DLD1 (cell line): ENCODE results near the gene APOBEC4.

Experiments used
- in situ Hi-C: cut with HindIII; loops from 2 replicates; pipeline ENCODE4 v1.10.0; 2017; ENCODE audit warnings: low sequenced_read_pairs

APOBEC4 gene, protein sequence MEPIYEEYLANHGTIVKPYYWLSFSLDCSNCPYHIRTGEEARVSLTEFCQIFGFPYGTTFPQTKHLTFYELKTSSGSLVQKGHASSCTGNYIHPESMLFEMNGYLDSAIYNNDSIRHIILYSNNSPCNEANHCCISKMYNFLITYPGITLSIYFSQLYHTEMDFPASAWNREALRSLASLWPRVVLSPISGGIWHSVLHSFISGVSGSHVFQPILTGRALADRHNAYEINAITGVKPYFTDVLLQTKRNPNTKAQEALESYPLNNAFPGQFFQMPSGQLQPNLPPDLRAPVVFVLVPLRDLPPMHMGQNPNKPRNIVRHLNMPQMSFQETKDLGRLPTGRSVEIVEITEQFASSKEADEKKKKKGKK

GRCh38 chr1:183652547-183653461 lies at the start of gene APOBEC4:
TSS of gene APOBEC4 (minus strand) at chr1:183653316. CDS start at chr1:183648781, 4,535 bp downstream.
- in situ Hi-C loops = no loop called here

DNA sequence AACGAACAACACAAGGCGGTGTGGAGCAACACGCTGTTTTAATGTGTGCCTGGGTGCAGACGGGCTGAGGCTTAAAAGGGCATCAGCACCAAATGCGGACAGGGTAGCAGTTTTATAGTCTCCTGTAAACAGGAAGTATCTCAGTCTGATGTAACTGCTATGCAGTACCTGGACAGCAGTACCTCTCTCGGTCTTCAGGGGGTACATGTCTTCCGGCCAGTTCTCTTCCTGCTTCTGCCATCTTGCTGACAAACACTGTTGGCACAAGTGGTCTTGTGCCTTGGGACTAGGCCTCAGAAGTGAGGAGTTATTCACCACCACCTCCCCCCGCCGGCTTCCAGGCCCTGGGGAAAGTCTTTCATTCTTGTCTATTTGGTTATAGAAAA lies 49.7 kb upstream of the APOBEC4 start:
- in situ Hi-C loops = no loop called here

DNA sequence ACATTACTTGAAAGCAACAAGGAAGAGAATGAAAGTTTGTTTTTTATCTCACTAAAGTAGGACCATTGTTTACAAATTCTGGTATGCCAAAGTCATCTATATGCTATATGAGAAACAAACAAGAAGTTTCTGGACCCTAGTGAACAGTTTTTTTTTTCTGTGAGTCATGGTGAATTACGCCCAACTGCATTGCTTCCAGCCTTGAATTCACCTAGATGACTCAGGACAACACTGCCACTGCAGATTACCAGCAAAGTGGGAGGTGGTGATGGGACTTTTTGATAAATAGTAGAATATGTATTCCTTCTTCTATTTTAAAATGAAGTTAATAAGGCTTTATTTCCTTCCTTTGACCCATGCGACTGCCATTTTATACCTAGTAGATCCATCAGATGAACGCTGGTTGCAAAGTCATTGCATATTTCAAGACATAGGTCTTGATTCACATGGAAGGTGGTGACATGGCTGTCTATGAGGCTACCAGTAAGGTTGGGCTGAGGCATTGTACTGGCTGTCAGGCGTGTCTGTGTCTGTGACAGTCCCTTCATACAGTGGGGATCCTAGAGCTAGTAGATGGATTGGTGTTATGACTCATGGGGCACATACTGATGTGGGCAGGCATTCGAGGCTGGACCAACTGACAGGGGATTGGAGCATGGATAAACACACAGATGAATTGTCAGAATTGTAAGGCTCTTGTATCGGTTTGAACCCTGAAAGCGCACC lies 49.1 kb upstream of the APOBEC4 start:
- in situ Hi-C loops = no loop called here

DNA sequence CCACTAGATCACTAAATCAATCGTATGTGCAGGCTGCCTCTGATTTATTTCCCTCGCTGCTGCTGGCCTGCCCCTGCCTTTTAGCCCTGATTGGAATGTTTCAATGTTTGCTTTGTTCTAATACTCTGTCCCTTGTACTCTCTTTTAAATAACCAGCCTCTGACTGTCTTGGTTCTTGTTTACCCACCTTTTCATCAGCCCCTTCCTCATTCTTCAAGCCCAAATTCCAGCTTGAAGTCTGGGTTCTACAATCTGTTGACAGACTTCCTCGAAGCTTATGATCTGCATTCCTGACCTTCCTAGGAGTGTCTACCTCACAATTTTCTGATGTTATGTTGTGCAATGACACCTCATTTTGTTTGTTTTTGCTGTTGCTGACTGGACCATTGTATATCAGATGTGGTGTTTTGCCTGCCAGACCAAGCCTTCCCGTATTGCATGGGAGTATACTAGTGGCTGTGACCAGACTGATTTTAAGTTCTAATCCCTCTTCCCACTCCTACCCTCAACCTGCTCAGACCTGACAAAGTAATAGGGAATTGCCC lies 46.6 kb upstream of the APOBEC4 start:
- in situ Hi-C loops = loop anchor here (25.0 kb wide), 1 partner anchor 213 kb away; no protein-coding TSS in a partner anchor

GRCh38 chr1:183697814-183698590 lies 44.9 kb upstream of the APOBEC4 start:
- in situ Hi-C loops = loop anchor here (25.0 kb wide), 1 partner anchor 214 kb away; no protein-coding TSS in a partner anchor

DNA sequence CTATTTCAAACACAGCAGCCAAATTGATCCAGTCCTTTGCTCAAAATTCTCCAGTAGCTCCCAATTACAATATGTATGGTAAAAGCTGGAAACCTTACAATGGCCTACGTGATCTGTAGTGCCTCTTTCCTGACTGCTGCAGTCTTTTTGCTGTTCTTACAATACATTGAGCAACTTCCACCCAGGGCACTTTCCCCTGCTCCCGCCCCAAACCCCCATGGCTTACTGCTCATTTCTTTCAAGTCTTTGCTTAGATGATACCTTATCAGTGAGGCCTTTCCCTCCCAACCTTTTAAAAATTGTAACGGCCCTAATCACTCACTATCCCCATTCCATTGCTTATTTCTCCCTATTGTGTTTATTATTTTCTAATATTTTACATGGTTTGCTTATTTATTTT lies 43.9 kb upstream of the APOBEC4 start:
- in situ Hi-C loops = loop anchor here (25.0 kb wide), 1 partner anchor 215 kb away; no protein-coding TSS in a partner anchor

- in situ Hi-C loops = loop anchor here (25.0 kb wide), 1 partner anchor 218 kb away; no protein-coding TSS in a partner anchor
Observed at GRCh38 chr1:183694755-183695154, 41.6 kb upstream of the APOBEC4 start.

- in situ Hi-C loops = loop anchor here (25.0 kb wide), 1 partner anchor 218 kb away; no protein-coding TSS in a partner anchor
Observed at GRCh38 chr1:183694066-183694465, 41.0 kb upstream of the APOBEC4 start.

- in situ Hi-C loops = loop anchor here (25.0 kb wide), 1 partner anchor 219 kb away; no protein-coding TSS in a partner anchor
Observed at GRCh38 chr1:183693521-183693920, 40.4 kb upstream of the APOBEC4 start.

DNA sequence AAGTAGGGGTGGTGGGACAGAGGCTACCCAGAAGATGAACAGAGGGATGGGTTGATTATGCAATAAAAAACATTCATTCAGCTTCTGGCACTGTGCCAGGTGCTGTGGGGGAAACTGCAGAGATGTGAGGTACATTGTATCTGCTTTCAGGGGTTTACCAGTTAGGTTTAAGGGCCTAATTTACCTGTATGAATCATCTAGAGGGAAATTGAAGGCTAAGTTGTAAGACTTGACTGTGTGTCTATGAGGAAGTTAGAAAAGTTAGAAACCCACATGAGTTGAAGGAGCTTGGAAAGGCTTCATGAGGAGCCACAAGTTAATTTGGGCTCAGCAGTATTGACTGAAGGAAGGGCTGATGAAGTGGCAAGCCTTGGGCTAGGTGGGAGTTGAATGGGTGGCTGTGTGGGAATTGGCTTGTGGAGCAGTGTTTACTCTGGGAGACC lies 36.7 kb upstream of the APOBEC4 start:
- in situ Hi-C loops = loop anchor here (25.0 kb wide), 1 partner anchor 223 kb away; no protein-coding TSS in a partner anchor

DNA sequence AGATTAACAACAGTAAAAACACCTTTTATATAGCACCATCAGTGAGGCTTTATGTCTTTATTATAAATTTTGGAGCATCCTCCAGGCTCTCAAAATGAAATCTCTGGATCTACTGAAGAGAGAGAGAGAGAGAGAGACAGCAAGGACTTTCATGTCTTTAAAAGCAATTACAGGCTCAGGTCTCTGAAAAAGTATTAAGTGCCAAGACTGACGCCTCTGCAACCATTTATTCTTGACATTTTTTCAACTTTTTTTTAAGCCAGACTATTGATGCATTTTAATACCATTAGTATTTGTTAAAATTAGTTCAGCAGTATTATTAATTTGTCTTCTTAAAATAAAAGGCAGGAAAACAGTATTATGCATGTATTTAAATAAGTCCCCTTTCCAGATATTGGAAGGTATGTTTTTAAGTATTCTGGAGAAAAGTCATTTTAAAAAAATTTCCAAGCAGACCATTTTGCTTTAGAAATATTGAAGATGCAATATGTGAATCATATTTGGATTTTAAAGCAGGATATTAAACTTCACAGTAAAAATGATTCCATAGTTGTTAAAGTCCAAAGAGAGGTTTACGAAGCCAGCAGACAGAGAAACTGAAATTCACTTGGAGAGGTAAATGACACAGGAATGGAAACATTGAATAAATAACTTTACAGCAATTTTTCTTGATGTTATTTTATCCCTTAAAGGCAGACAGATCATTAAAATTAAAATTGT lies 35.4 kb upstream of the APOBEC4 start:
- in situ Hi-C loops = loop anchor here (25.0 kb wide), 1 partner anchor 224 kb away; no protein-coding TSS in a partner anchor

GRCh38 chr1:183687546-183688304 lies 34.6 kb upstream of the APOBEC4 start:
- in situ Hi-C loops = loop anchor here (25.0 kb wide), 1 partner anchor 225 kb away; no protein-coding TSS in a partner anchor

DNA sequence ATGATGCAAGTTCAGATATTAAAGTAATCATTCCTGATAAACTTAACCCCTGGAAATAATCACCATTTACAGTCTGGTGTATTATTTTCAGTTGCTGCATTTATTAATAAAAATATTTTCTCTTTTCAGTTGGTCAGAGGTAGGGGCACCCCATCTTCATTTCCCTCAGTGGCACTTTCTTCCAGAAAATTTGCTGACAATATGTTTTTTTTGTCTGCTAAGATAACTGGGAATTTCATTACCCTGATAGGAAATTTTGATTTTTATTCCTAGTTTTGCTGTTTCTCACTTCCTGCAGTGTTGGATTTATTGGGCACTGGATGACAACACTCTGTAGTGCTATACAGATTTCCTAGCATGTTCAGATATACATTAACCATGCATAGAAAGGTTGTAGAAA lies 33.1 kb upstream of the APOBEC4 start:
- in situ Hi-C loops = loop anchor here (25.0 kb wide), 1 partner anchor 226 kb away; no protein-coding TSS in a partner anchor

DNA sequence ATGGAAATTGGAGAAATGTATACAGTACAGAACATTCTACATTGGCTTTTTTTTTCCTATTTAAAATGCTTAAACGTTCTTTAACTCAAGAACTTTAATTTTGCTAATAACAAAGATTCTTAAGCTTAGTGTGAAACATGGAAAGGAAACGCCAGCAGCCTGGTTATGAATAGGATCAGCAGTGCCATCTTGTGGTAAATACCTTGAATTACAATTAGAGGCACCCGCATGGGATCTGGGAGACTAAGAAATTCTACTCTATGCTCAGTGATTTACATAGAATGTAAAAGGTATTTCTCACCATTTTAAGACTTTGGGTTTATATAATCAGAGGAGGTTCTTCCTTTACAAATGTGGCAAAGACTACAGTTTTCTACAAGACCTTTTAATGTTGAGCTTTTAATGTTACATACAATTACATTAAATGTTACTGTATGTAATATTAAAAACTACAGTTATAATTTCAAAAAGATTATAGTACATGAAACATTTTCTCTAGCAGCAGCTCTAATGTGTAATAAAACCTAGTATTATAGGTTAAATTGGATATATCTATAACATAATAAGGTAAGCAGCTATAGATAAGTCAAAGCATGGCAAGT lies 32.1 kb upstream of the APOBEC4 start:
- in situ Hi-C loops = loop anchor here (25.0 kb wide), 1 partner anchor 227 kb away; no protein-coding TSS in a partner anchor

GRCh38 chr1:183679363-183679762 lies 26.2 kb upstream of the APOBEC4 start:
- in situ Hi-C loops = loop anchor here (25.0 kb wide), 1 partner anchor 233 kb away; no protein-coding TSS in a partner anchor

GRCh38 chr1:183678819-183679218 lies 25.7 kb upstream of the APOBEC4 start:
- in situ Hi-C loops = loop anchor here (25.0 kb wide), 1 partner anchor 233 kb away; no protein-coding TSS in a partner anchor

GRCh38 chr1:183676586-183677189 lies 23.6 kb upstream of the APOBEC4 start:
- in situ Hi-C loops = loop anchor here (25.0 kb wide), 1 partner anchor 236 kb away; no protein-coding TSS in a partner anchor
